Measurements from ENCODE around the gene PPM1H. TPM values are rescaled to one million over a fixed set of nuclear protein-coding genes. Genes with fewer than 3 reads are reported as not detected.

Gene PPM1H
- total RNA-seq, 1 donor from 2014 or later = 0.79 TPM

DNA sequence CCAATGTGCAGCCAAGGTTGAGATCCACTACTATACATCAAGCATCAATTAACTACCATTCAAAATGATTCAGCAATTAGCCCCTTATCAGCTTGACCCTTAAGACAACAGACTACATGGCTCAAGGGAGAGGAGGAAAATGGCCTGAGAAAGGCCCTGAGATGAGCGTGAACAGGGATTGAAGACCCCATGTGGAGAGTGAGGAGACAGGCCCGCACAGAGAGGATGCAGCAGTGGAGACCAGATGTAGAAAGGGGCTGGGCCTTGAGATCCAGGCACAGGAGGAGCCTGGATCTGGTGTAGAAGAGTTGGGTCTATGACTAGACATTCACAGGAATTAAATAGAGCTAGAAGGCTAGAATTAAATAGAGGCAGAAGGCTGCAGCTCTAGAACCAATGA lies 239.3 kb downstream of the PPM1H start:
- H3K36me3 ChIP-seq (ENCODE audit: control insufficient read depth, insufficient read depth, low read length) = no peaks in the 10 kb centered on the region
- FAIRE-seq = no peak

DNA sequence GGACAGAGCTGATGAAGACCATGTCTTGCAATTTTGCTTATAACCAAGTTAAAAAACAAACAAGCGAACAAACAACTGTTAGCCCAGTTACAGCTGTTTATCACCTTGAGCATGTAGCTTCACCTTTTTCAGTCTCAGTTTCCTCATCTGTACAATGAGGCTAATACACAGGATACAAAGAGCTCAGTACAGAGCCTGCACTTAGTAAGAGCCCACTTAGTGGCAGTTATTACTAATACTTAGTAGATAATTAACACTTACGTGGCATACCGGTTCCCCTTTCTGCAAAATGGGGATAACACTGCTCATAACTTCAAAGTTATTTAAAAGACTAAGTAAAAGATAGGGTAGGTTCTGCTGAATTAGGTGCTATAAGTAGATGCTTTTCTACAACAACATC lies 240.3 kb downstream of the PPM1H start:
- FAIRE-seq (no peak), DNase-seq (ENCODE audit: low read depth) (no peak)
- Histone ChIP-seq H3K27me3 (ENCODE audit: control insufficient read depth, insufficient read depth, low read length) (no peaks in the 10 kb centered on the region), H3K4me3 (ENCODE audit: low read depth, low read length) (no peak overlapping the region), H3K36me3 (ENCODE audit: control insufficient read depth, insufficient read depth, low read length) (no peaks in the 10 kb centered on the region)
- TF ChIP-seq, protein P1, sequence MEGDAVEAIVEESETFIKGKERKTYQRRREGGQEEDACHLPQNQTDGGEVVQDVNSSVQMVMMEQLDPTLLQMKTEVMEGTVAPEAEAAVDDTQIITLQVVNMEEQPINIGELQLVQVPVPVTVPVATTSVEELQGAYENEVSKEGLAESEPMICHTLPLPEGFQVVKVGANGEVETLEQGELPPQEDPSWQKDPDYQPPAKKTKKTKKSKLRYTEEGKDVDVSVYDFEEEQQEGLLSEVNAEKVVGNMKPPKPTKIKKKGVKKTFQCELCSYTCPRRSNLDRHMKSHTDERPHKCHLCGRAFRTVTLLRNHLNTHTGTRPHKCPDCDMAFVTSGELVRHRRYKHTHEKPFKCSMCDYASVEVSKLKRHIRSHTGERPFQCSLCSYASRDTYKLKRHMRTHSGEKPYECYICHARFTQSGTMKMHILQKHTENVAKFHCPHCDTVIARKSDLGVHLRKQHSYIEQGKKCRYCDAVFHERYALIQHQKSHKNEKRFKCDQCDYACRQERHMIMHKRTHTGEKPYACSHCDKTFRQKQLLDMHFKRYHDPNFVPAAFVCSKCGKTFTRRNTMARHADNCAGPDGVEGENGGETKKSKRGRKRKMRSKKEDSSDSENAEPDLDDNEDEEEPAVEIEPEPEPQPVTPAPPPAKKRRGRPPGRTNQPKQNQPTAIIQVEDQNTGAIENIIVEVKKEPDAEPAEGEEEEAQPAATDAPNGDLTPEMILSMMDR (IDR thresholded peaks at IDR 0.05; ENCODE audit: insufficient read depth, low read length, severe bottlenecking) = no peak

More for the DNA sequence above, 239.3 kb downstream of the PPM1H start:
- Histone ChIP-seq H3K4me3 (ENCODE audit: low read depth, low read length) (no peak overlapping the region), H3K27me3 (ENCODE audit: control insufficient read depth, insufficient read depth, low read length) (no peaks in the 10 kb centered on the region)
- TF ChIP-seq, protein P1 (IDR thresholded peaks at IDR 0.05; ENCODE audit: insufficient read depth, low read length, severe bottlenecking) = no peak
- DNase-seq (ENCODE audit: low read depth) = no peak

DNA sequence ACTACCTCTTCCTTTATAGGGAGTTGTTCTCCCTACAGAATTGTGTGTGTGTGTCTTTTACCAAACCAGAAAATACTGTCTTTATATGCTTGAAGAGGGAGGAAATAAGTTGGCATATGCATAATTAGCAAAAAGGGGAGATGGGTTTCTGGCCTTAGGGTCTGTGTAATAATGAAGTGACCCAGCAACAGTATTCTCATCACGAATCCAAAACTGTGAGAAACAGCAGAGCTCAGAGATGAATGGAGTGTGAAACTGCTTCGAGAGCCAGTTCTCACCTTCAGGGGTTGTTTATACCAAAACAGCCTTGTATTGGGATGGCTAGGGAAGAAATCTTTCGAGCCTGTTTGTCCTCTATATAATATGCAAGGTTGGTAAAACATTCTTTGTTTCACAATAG lies 240.8 kb downstream of the PPM1H start:
- no peaks in the 10 kb centered on the region for H3K36me3 ChIP-seq (ENCODE audit: control insufficient read depth, insufficient read depth, low read length)
- TF ChIP-seq, protein P1 (IDR thresholded peaks at IDR 0.05; ENCODE audit: insufficient read depth, low read length, severe bottlenecking) = no peak
- H3K4me3 ChIP-seq (ENCODE audit: low read depth, low read length) = no peak overlapping the region
- FAIRE-seq (no peak), DNase-seq (ENCODE audit: low read depth) (no peak)
- H3K27me3 ChIP-seq (ENCODE audit: control insufficient read depth, insufficient read depth, low read length) = no peaks in the 10 kb centered on the region

DNA sequence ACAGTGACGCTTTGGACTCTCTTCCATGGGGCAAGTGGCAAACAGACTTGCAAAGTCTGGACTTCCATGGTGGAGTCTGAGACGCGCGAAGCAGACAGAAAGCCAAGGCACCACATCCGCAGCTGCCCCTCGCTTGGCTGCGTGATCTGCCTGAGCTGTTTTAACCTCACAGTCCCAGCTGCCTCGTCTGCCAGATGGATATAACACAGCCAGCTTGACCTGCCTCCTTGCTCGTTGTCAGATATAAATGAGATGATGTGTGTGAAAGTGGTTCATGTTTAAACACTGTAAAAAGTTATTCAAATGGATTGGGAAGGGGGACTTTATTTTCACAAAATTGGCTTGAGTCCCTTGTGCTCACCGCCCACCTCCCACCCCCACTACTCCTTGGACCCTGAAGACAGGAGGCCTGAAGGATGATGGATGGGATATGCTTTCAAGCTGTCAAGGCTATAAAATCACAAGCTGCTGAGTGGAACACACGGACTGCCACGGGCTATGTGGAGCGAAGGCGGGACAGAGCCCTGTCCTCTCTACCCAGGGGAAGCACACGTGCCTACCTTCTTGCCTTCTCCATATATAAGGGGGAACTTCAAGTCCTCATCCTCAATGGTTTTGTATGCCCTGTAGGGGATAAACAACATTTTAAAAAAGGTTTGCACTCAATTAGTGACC lies 241.4 kb downstream of the PPM1H start:
- H3K36me3 ChIP-seq (ENCODE audit: control insufficient read depth, insufficient read depth, low read length) = no peaks in the 10 kb centered on the region
- TF ChIP-seq, protein P1 (IDR thresholded peaks at IDR 0.05; ENCODE audit: insufficient read depth, low read length, severe bottlenecking) = no peak
- DNase-seq (ENCODE audit: low read depth) = no peak
- H3K4me3 ChIP-seq (ENCODE audit: low read depth, low read length) = no peak overlapping the region
- H3K27me3 ChIP-seq (ENCODE audit: control insufficient read depth, insufficient read depth, low read length) = no peaks in the 10 kb centered on the region
- FAIRE-seq = no peak

DNA sequence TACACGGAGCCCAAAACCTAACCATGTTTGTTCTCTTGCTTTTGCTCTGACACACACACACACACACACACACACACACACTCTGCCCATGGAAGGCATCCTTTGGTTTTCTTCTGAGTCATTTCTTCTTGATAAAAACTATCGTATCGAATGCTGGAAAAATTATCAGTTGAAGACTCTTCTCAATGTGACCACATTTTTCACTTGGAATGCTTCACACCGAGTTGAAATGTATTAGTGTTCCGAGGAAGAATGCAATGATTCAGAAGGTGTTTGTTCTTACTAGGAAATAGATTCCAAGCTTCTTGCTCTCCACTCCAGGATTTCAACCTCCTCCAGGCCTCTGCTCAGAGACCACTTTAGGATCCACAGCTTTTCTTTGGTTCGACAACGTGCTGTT lies 242.1 kb downstream of the PPM1H start:
- Histone ChIP-seq H3K36me3 (ENCODE audit: control insufficient read depth, insufficient read depth, low read length) (no peaks in the 10 kb centered on the region), H3K4me3 (ENCODE audit: low read depth, low read length) (no peak overlapping the region), H3K27me3 (ENCODE audit: control insufficient read depth, insufficient read depth, low read length) (no peaks in the 10 kb centered on the region)
- DNase-seq (ENCODE audit: low read depth) (peak; percentile 68), FAIRE-seq (no peak)
- TF ChIP-seq, protein P1 (IDR thresholded peaks at IDR 0.05; ENCODE audit: insufficient read depth, low read length, severe bottlenecking) = no peak

DNA sequence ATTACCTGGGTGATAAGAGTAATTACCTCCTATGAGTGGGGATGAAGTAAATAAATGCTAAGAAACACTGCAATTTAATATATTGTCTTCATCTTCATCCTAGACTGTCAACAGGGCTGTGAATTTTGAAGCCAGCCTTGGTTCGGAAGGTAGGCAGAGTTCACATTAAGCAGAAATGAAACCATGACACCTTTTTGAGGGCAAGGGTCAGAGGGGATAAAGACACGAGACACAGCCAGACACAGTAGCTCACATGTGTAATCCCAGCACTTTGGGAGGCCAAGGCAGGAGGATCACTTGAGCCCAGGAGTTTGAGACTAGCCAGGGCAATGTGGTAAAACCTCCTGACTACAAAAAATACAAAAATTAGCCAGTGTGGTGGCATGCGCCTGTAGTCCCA lies 243.6 kb downstream of the PPM1H start:
- Histone ChIP-seq H3K4me3 (ENCODE audit: low read depth, low read length) (no peak overlapping the region), H3K27me3 (ENCODE audit: control insufficient read depth, insufficient read depth, low read length) (no peaks in the 10 kb centered on the region), H3K36me3 (ENCODE audit: control insufficient read depth, insufficient read depth, low read length) (no peaks in the 10 kb centered on the region)
- TF ChIP-seq, protein P1 (IDR thresholded peaks at IDR 0.05; ENCODE audit: insufficient read depth, low read length, severe bottlenecking) = no peak
- DNase-seq (ENCODE audit: low read depth) (no peak), FAIRE-seq (no peak)
